ENCODE results near the gene LPP. TPM values are rescaled to one million over a fixed set of nuclear protein-coding genes. Genes with fewer than 3 reads are reported as not detected.

The LPP gene
- total and polyA plus RNA-seq, 9 donors = 15.9 to 280 (median 134) TPM

- H3K9me3 ChIP-seq = no peaks in the 10 kb centered on the region
- 91 to 97% (median 94%) methylated on average over 1 of the region's 1 CpG for WGBS, 3 donors
- no peak for TF ChIP-seq CTCF (IDR thresholded peaks at IDR 0.05)
- no peak for TF ChIP-seq POLR2A (IDR thresholded peaks at IDR 0.05)
- TF ChIP-seq EP300 (IDR thresholded peaks at IDR 0.05) = no peak
- no peak for DNase-seq
- H3K4me3 ChIP-seq = no peak overlapping the region
- intact Hi-C loops (cut with DNase I) = no loop called here
- no peak overlapping the region for H3K27ac ChIP-seq
- no peaks in the 10 kb centered on the region for H3K27me3 ChIP-seq
- no peaks in the 10 kb centered on the region for H3K36me3 ChIP-seq
- no peaks in the 10 kb centered on the region for H3K4me1 ChIP-seq (ENCODE audit: insufficient read depth)
Measured at GRCh38 chr3:188134079-188134478, 19.9 kb upstream of the LPP start.

GRCh38 chr3:188134856-188135255 is 19.1 kb upstream of the LPP start:
- intact Hi-C loops (cut with DNase I) = no loop called here
- TF ChIP-seq POLR2A (IDR thresholded peaks at IDR 0.05) = no peak
- TF ChIP-seq CTCF (IDR thresholded peaks at IDR 0.05) = no peak
- no peak for TF ChIP-seq EP300 (IDR thresholded peaks at IDR 0.05)
- Histone ChIP-seq H3K4me1 (ENCODE audit: insufficient read depth) (no peaks in the 10 kb centered on the region), H3K9me3 (no peaks in the 10 kb centered on the region), H3K4me3 (no peak overlapping the region), H3K27ac (no peak overlapping the region), H3K27me3 (no peaks in the 10 kb centered on the region), H3K36me3 (no peaks in the 10 kb centered on the region)
- WGBS, 3 donors = 90 to 94% (median 93%) methylated on average over 1 of the region's 1 CpG
- DNase-seq = no peak

GRCh38 chr3:188135271-188135670 is 18.7 kb upstream of the LPP start:
- no peaks in the 10 kb centered on the region for H3K4me1 ChIP-seq (ENCODE audit: insufficient read depth)
- H3K36me3 ChIP-seq = no peaks in the 10 kb centered on the region
- no peak overlapping the region for H3K27ac ChIP-seq
- intact Hi-C loops (cut with DNase I) = no loop called here
- no peaks in the 10 kb centered on the region for H3K27me3 ChIP-seq
- TF ChIP-seq CTCF (IDR thresholded peaks at IDR 0.05) (no peak), EP300 (IDR thresholded peaks at IDR 0.05) (no peak), POLR2A (IDR thresholded peaks at IDR 0.05) (no peak)
- no peaks in the 10 kb centered on the region for H3K9me3 ChIP-seq
- 47 to 52% (median 52%) methylated on average over 5 of the region's 5 CpGs for WGBS, 3 donors
- no peak for DNase-seq
- no peak overlapping the region for H3K4me3 ChIP-seq

DNA sequence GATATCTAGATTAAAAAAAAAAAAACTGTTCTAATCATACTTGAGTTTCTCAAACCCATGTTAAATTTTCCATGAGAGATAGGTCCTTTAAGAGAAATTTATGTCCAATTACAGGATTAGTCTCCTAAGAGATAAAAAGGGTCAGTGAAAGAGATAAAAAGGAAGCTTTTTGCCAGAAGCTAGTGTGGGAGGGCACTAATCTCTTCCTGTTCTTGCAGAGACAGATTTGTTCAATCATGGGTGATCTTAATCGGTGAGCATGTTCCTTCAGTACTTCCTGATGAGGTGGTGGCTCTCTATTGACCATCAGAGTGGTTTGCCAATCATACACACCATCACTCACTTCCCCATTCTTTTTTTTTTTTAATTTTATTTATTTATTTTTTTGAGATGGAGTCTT is 16.9 kb upstream of the LPP start:
- Histone ChIP-seq H3K36me3 (no peaks in the 10 kb centered on the region), H3K4me1 (ENCODE audit: insufficient read depth) (no peaks in the 10 kb centered on the region), H3K4me3 (no peak overlapping the region), H3K27ac (no peak overlapping the region), H3K27me3 (no peaks in the 10 kb centered on the region), H3K9me3 (no peaks in the 10 kb centered on the region)
- intact Hi-C loops (cut with DNase I) = no loop called here
- no peak for DNase-seq
- TF ChIP-seq CTCF (IDR thresholded peaks at IDR 0.05) = no peak
- TF ChIP-seq POLR2A (IDR thresholded peaks at IDR 0.05) = no peak
- TF ChIP-seq EP300 (IDR thresholded peaks at IDR 0.05) = no peak
- 13 to 34% (median 33%) methylated on average over 1 of the region's 1 CpG for WGBS, 3 donors

DNA sequence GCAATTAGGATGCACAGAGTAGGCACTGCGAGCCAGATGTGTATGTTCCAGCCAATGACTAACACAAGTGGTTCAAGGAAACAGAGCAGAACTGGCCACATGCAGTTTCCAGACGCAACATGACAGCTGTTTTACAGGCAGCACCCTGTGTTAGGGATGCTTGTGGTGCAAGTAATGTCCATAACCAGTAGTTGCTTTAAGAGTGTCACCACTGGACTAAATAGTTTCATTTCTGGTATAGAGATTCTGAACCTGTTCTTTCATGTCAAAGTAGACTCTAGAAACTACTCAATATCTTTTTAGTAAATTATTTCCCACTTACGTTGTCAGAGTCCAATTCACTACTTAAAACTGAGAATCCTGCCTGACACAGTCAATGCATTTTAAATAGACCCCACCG is 14.5 kb upstream of the LPP start:
- DNase-seq = no peak
- TF ChIP-seq CTCF (IDR thresholded peaks at IDR 0.05) = no peak
- no peak for TF ChIP-seq POLR2A (IDR thresholded peaks at IDR 0.05)
- TF ChIP-seq EP300 (IDR thresholded peaks at IDR 0.05) = no peak
- no peak overlapping the region for H3K27ac ChIP-seq
- intact Hi-C loops (cut with DNase I) = no loop called here
- H3K9me3 ChIP-seq = no peaks in the 10 kb centered on the region
- H3K4me3 ChIP-seq = no peak overlapping the region
- H3K4me1 ChIP-seq (ENCODE audit: insufficient read depth) = no peaks in the 10 kb centered on the region
- H3K36me3 ChIP-seq = no peaks in the 10 kb centered on the region
- no peaks in the 10 kb centered on the region for H3K27me3 ChIP-seq
- WGBS, 3 donors = 95 to 99% (median 98%) methylated on average over 4 of the region's 4 CpGs

Data from ovary (tissue), 9 donors.